MM.1S (cell line): ENCODE results near the gene CCDC6.

Source experiments
- DNase-seq: peaks from one replicate; pipeline ENCODE4 v3.0.0-alpha.2; 2015
- H2AFZ ChIP-seq: fragments of 300-600 bp; sonication (generic); 2 replicates; pipeline ENCODE4 v1.6.0; 2016; ENCODE audit warnings: antibody characterized with exemption, low read length
- H3F3A ChIP-seq: fragments of 300-600 bp; sonication (generic); 2 replicates; pipeline ENCODE4 v1.6.1; 2016; ENCODE audit warnings: mild to moderate bottlenecking, antibody characterized with exemption, low read length, moderate library complexity, mixed read lengths; ENCODE audit not compliant: insufficient read depth
- H3K27ac ChIP-seq: fragments of 300-600 bp; sonication (generic); 2 replicates; pipeline ENCODE4 v1.5.1; 2016; ENCODE audit warnings: mild to moderate bottlenecking, low read length
- H3K27me3 ChIP-seq: fragments of 300-600 bp; sonication (generic); replicated peaks from 2 replicates; pipeline ENCODE4 v1.6.0; 2016; ENCODE audit warnings: low read length; ENCODE audit not compliant: insufficient read depth
- H3K36me3 ChIP-seq: fragments of 300-600 bp; sonication (generic); replicated peaks from 2 replicates; pipeline ENCODE4 v1.6.1; 2016; ENCODE audit warnings: mild to moderate bottlenecking, low read length, mixed read lengths; ENCODE audit not compliant: insufficient read depth
- H3K4me1 ChIP-seq: fragments of 300-600 bp; sonication (generic); 2 replicates; pipeline ENCODE4 v1.6.1; 2016; ENCODE audit warnings: low read length, mixed read lengths
- H3K4me2 ChIP-seq: fragments of 300-600 bp; sonication (generic); 2 replicates; pipeline ENCODE4 v1.6.0; 2016; ENCODE audit warnings: low read depth, low read length
- H3K4me3 ChIP-seq: fragments of 300-600 bp; sonication (generic); 2 replicates; pipeline ENCODE4 v1.5.1; 2016; ENCODE audit warnings: low read length, mixed read lengths
- H3K79me2 ChIP-seq: fragments of 300-600 bp; sonication (generic); 2 replicates; pipeline ENCODE4 v1.6.1; 2016; ENCODE audit warnings: mixed run types, low read length, mixed read lengths
- H3K9ac ChIP-seq: fragments of 300-600 bp; sonication (generic); 2 replicates; pipeline ENCODE4 v1.6.1; 2016; ENCODE audit warnings: low read length, mixed read lengths
- H3K9me2 ChIP-seq: fragments of 300-600 bp; sonication (generic); replicated peaks from 2 replicates; pipeline ENCODE4 v1.6.1; 2016; ENCODE audit warnings: mild to moderate bottlenecking, low read length, mixed read lengths; ENCODE audit not compliant: insufficient read depth
- H3K9me3 ChIP-seq: fragments of 300-600 bp; sonication (generic); replicated peaks from 2 replicates; pipeline ENCODE4 v1.6.1; 2016; ENCODE audit warnings: mild to moderate bottlenecking, low read length, mixed read lengths; ENCODE audit not compliant: insufficient read depth
- H4K20me1 ChIP-seq: fragments of 300-600 bp; sonication (generic); 2 replicates; pipeline ENCODE4 v1.6.1; 2016; ENCODE audit warnings: mild to moderate bottlenecking, low read length, moderate library complexity, mixed read lengths; ENCODE audit not compliant: insufficient read depth
- EZH2 ChIP-seq: fragments of 300-600 bp; sonication (generic); optimal IDR thresholded peaks from 2 replicates; pipeline ENCODE3; 2017; ENCODE audit warnings: low read depth, mild to moderate bottlenecking, antibody characterized with exemption, low read length, mixed read lengths
- EZH2phosphoT487 ChIP-seq: fragments of 300-600 bp; sonication (generic); IDR thresholded peaks from 2 replicates; pipeline ENCODE4 v1.6.1; 2018; ENCODE audit warnings: antibody characterized with exemption, low read length
- TF ChIP-seq, protein P1 (sequence below): fragments of 300-600 bp; sonication (generic); IDR thresholded peaks from 2 replicates; pipeline ENCODE4 v1.5.1; 2016; ENCODE audit warnings: antibody characterized with exemption, low read length, mixed read lengths

CCDC6 gene

DNA sequence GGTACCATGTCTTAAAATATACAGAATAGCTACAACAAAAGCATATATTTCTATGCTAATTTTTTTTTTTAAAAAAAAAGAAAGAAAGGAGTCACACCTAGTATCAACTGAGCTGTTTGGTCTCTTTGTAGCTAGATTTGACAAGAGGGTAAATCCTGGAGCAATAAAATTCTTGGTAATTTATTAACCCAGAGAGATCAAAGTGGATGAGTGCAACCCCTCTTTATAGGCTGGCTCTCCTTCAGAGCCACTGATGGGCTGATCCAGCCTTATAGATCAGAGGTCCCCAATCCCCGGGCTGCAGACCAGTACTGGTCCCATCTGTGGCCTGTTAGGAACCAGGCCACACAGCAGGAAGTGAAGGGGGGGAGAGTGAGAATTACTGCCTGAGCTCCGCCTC, 133.3 kb downstream of the CCDC6 start:
- H3K9ac ChIP-seq, result no peak overlapping the region
- H3K27ac ChIP-seq, result no peak overlapping the region
- H3F3A ChIP-seq, result no peaks in the 10 kb centered on the region
- H2AFZ ChIP-seq, result no peak overlapping the region
- no peaks in the 10 kb centered on the region for H3K27me3 ChIP-seq
- no peak for DNase-seq
- H3K4me3 ChIP-seq, result no peak overlapping the region
- H3K4me1 ChIP-seq, result no peaks in the 10 kb centered on the region
- H3K9me2 ChIP-seq, result no peaks in the 10 kb centered on the region
- no peaks in the 10 kb centered on the region for H3K36me3 ChIP-seq
- TF ChIP-seq EZH2 (no peak), EZH2phosphoT487 (no peak)
- TF ChIP-seq, protein P1, sequence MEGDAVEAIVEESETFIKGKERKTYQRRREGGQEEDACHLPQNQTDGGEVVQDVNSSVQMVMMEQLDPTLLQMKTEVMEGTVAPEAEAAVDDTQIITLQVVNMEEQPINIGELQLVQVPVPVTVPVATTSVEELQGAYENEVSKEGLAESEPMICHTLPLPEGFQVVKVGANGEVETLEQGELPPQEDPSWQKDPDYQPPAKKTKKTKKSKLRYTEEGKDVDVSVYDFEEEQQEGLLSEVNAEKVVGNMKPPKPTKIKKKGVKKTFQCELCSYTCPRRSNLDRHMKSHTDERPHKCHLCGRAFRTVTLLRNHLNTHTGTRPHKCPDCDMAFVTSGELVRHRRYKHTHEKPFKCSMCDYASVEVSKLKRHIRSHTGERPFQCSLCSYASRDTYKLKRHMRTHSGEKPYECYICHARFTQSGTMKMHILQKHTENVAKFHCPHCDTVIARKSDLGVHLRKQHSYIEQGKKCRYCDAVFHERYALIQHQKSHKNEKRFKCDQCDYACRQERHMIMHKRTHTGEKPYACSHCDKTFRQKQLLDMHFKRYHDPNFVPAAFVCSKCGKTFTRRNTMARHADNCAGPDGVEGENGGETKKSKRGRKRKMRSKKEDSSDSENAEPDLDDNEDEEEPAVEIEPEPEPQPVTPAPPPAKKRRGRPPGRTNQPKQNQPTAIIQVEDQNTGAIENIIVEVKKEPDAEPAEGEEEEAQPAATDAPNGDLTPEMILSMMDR, result no peak
- no peaks in the 10 kb centered on the region for H3K9me3 ChIP-seq
- H3K79me2 ChIP-seq, result no peaks in the 10 kb centered on the region
- no peak overlapping the region for H3K4me2 ChIP-seq
- no peaks in the 10 kb centered on the region for H4K20me1 ChIP-seq

DNA sequence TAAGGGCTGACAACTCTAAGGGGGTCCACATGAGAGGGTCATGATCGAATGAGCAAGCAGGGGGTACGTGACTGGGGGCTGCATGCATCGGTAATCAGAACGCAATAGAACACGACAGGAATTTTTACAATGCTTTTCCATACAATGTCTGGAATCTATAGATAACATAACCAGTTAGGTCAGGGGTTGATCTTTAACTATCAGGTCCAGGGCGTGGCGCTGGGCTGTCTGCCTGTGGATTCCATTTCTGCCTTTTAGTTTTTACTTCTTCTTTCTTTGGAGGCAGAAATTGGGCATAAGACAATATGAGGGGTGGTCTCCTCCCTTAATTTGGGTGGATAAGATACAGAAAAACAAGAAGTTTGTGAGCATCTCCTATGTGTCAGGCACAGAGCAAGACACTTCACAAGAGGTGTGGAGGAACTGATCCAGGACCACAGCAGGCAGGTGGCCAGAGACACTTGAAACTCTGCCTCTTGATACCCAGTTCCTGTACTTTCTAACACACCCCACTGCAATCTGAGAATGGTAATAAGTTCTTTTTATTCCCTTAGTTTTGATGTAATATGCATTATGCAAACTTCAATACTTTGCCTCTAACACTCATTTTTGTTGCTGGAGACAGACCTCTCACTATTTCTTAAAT, 135.1 kb downstream of the CCDC6 start:
- Histone ChIP-seq H3K9ac (no peak overlapping the region), H3K79me2 (no peaks in the 10 kb centered on the region), H4K20me1 (no peaks in the 10 kb centered on the region), H3K4me2 (no peak overlapping the region), H3K36me3 (no peaks in the 10 kb centered on the region), H2AFZ (no peak overlapping the region), H3K9me2 (no peaks in the 10 kb centered on the region), H3K9me3 (no peaks in the 10 kb centered on the region), H3K27me3 (no peaks in the 10 kb centered on the region), H3K27ac (no peak overlapping the region), H3K4me3 (no peak overlapping the region), H3F3A (no peaks in the 10 kb centered on the region), H3K4me1 (no peaks in the 10 kb centered on the region)
- TF ChIP-seq, protein P1, result no peak
- TF ChIP-seq EZH2phosphoT487, result no peak
- TF ChIP-seq EZH2, result no peak
- no peak for DNase-seq

DNA sequence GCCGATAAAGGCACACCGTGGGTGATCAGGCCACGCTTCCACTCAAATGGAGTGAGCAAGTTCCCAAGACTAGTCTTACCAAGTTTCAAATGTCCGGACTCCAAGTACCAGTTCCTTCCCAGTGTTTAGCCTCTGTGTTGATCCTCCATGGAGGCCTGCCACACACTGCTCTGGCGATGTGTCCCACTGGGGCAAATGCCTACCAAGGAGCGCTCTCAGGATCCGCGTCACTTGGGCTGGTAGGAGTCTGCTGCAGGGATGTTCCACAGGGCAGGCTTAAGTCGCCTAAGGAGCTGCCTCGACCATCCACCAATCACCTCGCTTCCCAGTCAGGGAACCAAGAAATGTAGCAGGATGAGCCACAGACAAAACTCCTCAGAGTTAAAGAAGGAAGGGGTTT, 135.7 kb downstream of the CCDC6 start:
- Histone ChIP-seq H3K36me3 (no peaks in the 10 kb centered on the region), H3K9me2 (no peaks in the 10 kb centered on the region), H3K9ac (no peak overlapping the region), H3K4me3 (no peak overlapping the region), H3K79me2 (no peaks in the 10 kb centered on the region), H3K27ac (no peak overlapping the region), H4K20me1 (no peaks in the 10 kb centered on the region), H3F3A (no peaks in the 10 kb centered on the region), H3K4me2 (no peak overlapping the region), H3K27me3 (no peaks in the 10 kb centered on the region), H3K4me1 (no peaks in the 10 kb centered on the region), H2AFZ (no peak overlapping the region), H3K9me3 (no peaks in the 10 kb centered on the region)
- TF ChIP-seq EZH2phosphoT487 (no peak), EZH2 (no peak)
- no peak for DNase-seq

DNA sequence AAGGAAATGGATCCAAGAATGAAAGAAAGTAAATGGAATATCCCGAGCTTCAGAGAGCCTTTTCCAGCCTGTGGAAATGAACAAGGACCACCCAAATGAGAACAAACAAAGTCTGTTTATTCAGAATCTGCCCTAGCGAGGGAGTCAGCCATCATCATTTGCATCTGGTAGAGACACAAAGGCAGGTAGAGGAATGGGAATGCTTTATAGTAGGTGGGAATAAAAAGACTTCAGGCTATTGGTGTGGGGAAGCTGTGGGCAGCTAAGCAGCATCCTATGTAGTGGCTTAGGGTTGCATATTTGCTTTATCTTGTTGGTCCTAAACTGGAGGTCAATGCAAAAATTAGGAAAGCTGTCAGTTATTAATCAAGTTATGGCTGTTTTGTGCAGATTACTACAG, 143.9 kb downstream of the CCDC6 start:
- Histone ChIP-seq H3K79me2 (no peaks in the 10 kb centered on the region), H3K9ac (no peak overlapping the region), H3K9me2 (no peaks in the 10 kb centered on the region), H3K4me2 (no peak overlapping the region), H4K20me1 (no peaks in the 10 kb centered on the region), H2AFZ (no peak overlapping the region), H3K36me3 (no peaks in the 10 kb centered on the region), H3K4me3 (no peak overlapping the region), H3K27ac (no peak overlapping the region), H3K4me1 (no peaks in the 10 kb centered on the region), H3F3A (no peaks in the 10 kb centered on the region), H3K9me3 (no peaks in the 10 kb centered on the region), H3K27me3 (no peaks in the 10 kb centered on the region)
- TF ChIP-seq EZH2phosphoT487, result no peak
- TF ChIP-seq, protein P1, result no peak
- no peak for TF ChIP-seq EZH2
- DNase-seq, result no peak
